ENCODE data around the gene DBNDD2. TPM values are rescaled to one million over a fixed set of nuclear protein-coding genes. Genes with fewer than 3 reads are reported as not detected.

DBNDD2 gene
- total RNA-seq, 2 experiments from 2014 or later = 8.1 to 10.0 TPM

DNA sequence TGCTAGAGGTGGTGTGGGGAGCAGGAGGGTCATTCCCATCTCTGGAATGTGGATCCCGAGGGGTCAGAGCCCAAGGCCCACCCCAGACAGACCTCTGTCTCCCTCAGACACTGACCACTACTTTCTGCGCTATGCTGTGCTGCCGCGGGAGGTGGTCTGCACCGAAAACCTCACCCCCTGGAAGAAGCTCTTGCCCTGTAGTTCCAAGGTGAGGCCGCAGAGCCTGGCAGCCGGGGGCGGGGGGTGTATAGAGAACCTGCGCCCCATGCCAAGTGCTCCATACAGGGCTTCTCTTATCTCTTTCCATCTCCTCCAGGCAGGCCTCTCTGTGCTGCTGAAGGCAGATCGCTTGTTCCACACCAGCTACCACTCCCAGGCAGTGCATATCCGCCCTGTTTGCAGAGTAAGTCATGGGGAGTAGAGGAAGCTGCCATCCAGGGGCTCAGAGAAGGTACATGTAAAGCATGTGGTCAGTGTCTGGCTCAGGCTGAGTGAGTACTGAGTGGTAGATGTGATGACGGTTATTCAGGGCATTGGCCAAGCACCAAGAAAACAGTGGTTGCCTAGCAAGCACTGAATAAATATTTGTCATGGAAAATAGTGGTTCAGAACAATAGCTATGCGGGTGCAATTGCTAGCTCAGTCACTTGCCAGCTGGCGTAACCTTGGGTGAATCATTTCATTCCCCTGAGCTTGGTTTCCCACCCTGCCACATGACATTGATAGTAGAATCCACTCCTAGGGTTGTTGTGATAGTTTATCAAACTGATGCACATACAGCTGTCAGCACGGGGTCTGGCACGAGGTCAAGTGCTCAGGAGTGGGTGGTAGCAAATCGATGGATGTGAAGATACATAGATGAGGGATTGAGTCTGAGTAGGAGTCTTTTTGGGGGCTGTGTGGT, 11.4 kb downstream of the DBNDD2 start:
- ChIA-PET POLR2A (interaction anchor here (0.7 to 1.0 kb wide), 2 partner anchors 74 to 473 kb away, joined by 3 read pairs; no protein-coding TSS in a partner anchor), CTCF (interaction anchor here (2.4 to 5.5 kb wide), 3 partner anchors 18 to 56 kb away, joined by 14 to 40 read pairs (median 33); partner anchors contain the start of gene SYS1)
- H3K9me3 Mint-ChIP-seq (ENCODE audit: insufficient read depth) = no peaks in the 10 kb centered on the region
- ATAC-seq (no peak), DNase-seq (no peak)
- no peak overlapping the region for H3K4me3 Mint-ChIP-seq
- H3K27me3 Mint-ChIP-seq (ENCODE audit: low read depth) = no peaks in the 10 kb centered on the region
- peaks cover 33% of the 10 kb centered on the region for H3K4me1 Mint-ChIP-seq (ENCODE audit: low read depth)
- H3K36me3 Mint-ChIP-seq (ENCODE audit: low read depth) = peaks cover 47% of the 10 kb centered on the region
- H3K27ac Mint-ChIP-seq = peak overlapping the region; percentile 65

DNA sequence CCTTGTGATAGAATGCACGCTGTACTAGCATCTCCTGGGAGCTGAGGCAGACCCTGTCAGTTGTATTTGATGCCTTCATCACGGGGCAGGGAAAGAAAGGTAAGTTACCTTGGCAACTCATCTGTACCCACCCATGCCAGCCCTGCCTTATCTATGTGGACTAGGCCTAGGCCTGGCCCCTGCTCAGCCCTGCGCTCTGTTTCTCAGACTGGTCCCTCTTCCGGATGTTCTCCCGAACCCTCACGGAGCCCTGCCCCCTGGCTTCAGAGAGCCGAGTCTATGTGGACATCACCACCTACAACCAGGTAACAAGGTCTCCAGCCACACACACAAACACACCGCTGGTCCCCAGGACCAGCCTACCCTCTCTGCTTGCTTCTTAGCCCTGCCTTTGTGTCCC, 12.0 kb downstream of the DBNDD2 start:
- no peak overlapping the region for H3K27ac Mint-ChIP-seq
- ATAC-seq (no peak), DNase-seq (no peak)
- H3K36me3 Mint-ChIP-seq (ENCODE audit: low read depth) = peaks cover 52% of the 10 kb centered on the region
- ChIA-PET CTCF (interaction anchor here (2.4 to 5.5 kb wide), 3 partner anchors 17 to 57 kb away, joined by 14 to 40 read pairs (median 33); partner anchors contain the start of gene SYS1), POLR2A (interaction anchor here (0.7 to 1.0 kb wide), 2 partner anchors 74 to 472 kb away, joined by 3 read pairs; no protein-coding TSS in a partner anchor)
- no peaks in the 10 kb centered on the region for H3K9me3 Mint-ChIP-seq (ENCODE audit: insufficient read depth)
- H3K27me3 Mint-ChIP-seq (ENCODE audit: low read depth) = no peaks in the 10 kb centered on the region
- H3K4me3 Mint-ChIP-seq = no peak overlapping the region
- peaks cover 28% of the 10 kb centered on the region for H3K4me1 Mint-ChIP-seq (ENCODE audit: low read depth)

DNA sequence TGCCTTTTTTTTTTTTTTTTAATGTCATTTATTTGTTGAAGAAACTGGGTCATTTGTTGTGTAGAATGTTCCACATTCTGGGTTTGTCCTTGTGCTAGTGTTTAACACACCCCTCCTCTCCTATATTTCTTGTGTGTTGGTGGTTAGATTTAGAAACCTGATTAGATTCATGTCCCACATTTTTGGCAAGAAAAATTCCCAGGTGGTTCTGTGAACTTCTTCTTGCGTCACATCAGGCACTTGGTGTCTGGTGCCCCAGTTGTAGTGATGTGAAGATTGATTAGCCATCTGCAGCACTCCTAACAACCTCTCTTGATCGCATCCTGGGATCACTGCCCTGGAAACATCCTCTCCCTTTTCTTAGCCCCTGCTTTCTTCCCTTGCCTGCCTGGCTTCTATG, 15.6 kb downstream of the DBNDD2 start:
- ChIA-PET CTCF (interaction anchor here (1.0 to 1.2 kb wide), 2 partner anchors 14 to 50 kb away, joined by 3 to 4 read pairs; no protein-coding TSS in a partner anchor), POLR2A (no interaction called here)
- Mint-ChIP-seq H3K4me3 (no peak overlapping the region), H3K36me3 (ENCODE audit: low read depth) (peaks cover 57% of the 10 kb centered on the region), H3K27me3 (ENCODE audit: low read depth) (no peaks in the 10 kb centered on the region), H3K9me3 (ENCODE audit: insufficient read depth) (no peaks in the 10 kb centered on the region), H3K4me1 (ENCODE audit: low read depth) (peaks cover 2% of the 10 kb centered on the region), H3K27ac (no peak overlapping the region)
- ATAC-seq (no peak), DNase-seq (no peak)

DNA sequence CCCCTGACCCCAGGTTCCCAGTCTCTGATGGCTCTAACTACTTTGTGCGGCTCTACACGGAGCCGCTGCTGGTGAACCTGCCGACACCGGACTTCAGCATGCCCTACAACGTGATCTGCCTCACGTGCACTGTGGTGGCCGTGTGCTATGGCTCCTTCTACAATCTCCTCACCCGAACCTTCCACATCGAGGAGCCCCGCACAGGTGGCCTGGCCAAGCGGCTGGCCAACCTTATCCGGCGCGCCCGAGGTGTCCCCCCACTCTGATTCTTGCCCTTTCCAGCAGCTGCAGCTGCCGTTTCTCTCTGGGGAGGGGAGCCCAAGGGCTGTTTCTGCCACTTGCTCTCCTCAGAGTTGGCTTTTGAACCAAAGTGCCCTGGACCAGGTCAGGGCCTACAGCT, 17.5 kb downstream of the DBNDD2 start:
- Mint-ChIP-seq H3K27me3 (ENCODE audit: low read depth) (no peaks in the 10 kb centered on the region), H3K9me3 (ENCODE audit: insufficient read depth) (no peaks in the 10 kb centered on the region), H3K4me3 (no peak overlapping the region), H3K4me1 (ENCODE audit: low read depth) (no peaks in the 10 kb centered on the region), H3K27ac (no peak overlapping the region), H3K36me3 (ENCODE audit: low read depth) (peaks cover 44% of the 10 kb centered on the region)
- POLR2A ChIA-PET = no interaction called here
- no peak for DNase-seq
- CTCF ChIA-PET = no interaction called here
- ATAC-seq = no peak

DNA sequence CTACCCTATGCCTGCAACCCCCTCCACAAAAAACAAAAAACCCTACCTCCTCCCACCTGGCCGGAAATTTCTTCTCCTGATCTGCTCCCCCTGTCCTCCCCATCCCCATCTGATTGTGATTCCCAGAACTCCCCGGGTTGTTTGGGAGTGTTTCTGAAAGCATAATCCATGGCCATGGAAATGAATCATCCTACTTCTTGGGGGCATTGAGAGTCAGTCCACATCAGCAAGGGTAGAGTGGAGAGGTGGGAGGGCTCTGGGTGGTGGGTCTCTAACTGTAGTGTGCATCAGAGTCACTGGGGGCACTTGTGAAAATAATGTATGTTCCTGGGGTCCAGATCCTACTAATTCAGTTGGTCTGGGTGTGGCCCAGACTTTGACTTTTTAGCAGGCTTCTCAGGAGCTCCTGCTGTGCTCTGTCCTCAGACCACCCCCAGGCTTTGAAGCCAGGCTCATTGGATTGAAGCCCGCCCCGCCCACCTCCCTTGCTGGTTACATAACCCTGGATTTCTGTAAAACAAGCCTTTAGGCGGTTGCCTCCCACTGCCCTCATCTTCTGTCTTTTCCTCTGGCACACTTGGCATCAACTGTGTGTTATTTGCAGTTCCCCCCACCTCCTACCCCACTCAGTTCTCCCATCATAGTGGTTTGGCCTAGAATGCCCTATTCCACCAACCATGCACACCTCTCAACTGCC, 18.4 kb downstream of the DBNDD2 start:
- Mint-ChIP-seq H3K36me3 (ENCODE audit: low read depth) (peaks cover 43% of the 10 kb centered on the region), H3K27me3 (ENCODE audit: low read depth) (no peaks in the 10 kb centered on the region), H3K27ac (no peak overlapping the region), H3K4me3 (no peak overlapping the region), H3K4me1 (ENCODE audit: low read depth) (peaks cover 3% of the 10 kb centered on the region), H3K9me3 (ENCODE audit: insufficient read depth) (no peaks in the 10 kb centered on the region)
- ChIA-PET CTCF (no interaction called here), POLR2A (no interaction called here)
- DNase-seq (no peak), ATAC-seq (no peak)

DNA sequence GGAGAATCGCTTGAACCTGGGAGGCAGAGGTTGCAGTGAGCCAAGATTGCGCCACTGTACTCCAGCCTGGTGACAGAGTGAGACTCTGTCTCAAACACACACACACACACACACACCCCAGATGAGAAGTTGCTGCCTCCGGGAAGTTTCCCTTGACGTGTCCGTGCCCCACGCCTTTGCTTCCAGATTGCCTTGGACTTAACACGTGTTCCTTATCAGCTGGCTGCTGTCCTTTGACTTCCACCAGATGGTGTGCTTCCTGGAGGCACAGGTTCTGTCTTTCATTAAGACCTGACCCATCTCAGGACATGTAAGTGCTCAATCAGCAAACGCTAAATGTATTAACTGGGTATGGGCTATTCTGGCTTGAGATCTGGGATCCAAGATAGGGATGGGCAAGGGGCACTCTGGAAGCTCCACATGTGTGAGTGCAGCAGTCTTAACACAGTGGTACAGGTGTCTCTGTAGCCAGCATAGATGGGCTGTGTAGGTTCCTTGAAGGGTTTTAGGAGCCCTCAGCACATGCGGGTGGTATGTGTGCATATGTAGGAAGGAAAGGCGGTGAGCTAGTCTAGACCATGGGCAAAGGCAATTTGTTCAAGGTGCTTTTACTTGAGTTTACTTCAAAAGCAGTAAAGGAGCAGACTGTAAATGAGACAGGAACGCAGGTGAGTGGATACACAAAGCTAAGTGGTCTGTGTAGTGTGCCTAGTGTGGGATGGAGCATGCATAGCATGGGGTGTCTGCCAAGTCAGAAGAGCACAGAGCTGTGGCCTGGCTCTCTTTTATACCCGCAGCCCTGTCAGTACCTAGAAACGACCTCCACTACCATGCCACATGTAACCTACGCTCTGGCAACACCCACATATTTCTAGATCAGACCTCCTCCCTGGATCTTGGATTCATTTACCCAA, 19.4 kb downstream of the DBNDD2 start:
- Mint-ChIP-seq H3K27me3 (ENCODE audit: low read depth) (no peaks in the 10 kb centered on the region), H3K9me3 (ENCODE audit: insufficient read depth) (no peaks in the 10 kb centered on the region), H3K27ac (no peak overlapping the region), H3K4me3 (no peak overlapping the region), H3K36me3 (ENCODE audit: low read depth) (peaks cover 40% of the 10 kb centered on the region), H3K4me1 (ENCODE audit: low read depth) (peaks cover 13% of the 10 kb centered on the region)
- ATAC-seq (no peak), DNase-seq (no peak)
- ChIA-PET POLR2A (interaction anchor here (1.1 to 2.3 kb wide), 3 partner anchors 10 to 54 kb away, joined by 3 to 9 read pairs (median 5); partner anchors contain the start of gene PIGT), CTCF (interaction anchor here (1.0 to 1.8 kb wide), 4 partner anchors 10 to 108 kb away, joined by 3 to 9 read pairs (median 6); no protein-coding TSS in a partner anchor)

DNA sequence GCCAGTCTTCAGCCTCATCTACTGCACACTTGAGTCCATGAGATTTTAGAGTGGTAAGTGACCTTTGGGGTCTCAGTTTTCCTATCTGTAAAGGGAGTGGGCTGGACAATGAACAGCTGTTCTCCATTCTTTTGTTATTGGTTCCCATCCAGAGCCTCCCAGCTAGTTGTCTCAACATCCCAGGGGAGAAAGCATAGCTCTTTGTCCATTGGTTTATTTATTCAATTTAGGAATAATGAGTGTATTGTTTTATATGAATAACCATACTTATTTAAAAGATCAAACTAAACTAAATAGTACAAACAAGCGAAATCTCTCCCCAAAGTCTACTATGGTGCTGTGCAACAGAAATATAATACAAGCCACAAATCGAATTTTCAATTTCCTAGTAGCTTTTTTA, 21.5 kb downstream of the DBNDD2 start:
- ATAC-seq = peak; percentile 31
- POLR2A ChIA-PET = interaction anchor here (0.9 to 2.3 kb wide), 3 partner anchors 13 to 67 kb away, joined by 3 to 9 read pairs (median 4); partner anchors contain the start of gene SYS1
- Mint-ChIP-seq H3K27ac (no peak overlapping the region), H3K36me3 (ENCODE audit: low read depth) (peaks cover 36% of the 10 kb centered on the region), H3K4me1 (ENCODE audit: low read depth) (peaks cover 20% of the 10 kb centered on the region), H3K4me3 (no peak overlapping the region), H3K9me3 (ENCODE audit: insufficient read depth) (no peaks in the 10 kb centered on the region), H3K27me3 (ENCODE audit: low read depth) (no peaks in the 10 kb centered on the region)
- CTCF ChIA-PET = interaction anchor here (1.2 to 12.5 kb wide), 4 partner anchors 21 to 136 kb away, joined by 3 to 606 read pairs (median 5); partner anchors contain the start of genes SYS1 and TP53TG5
- no peak for DNase-seq

DNA sequence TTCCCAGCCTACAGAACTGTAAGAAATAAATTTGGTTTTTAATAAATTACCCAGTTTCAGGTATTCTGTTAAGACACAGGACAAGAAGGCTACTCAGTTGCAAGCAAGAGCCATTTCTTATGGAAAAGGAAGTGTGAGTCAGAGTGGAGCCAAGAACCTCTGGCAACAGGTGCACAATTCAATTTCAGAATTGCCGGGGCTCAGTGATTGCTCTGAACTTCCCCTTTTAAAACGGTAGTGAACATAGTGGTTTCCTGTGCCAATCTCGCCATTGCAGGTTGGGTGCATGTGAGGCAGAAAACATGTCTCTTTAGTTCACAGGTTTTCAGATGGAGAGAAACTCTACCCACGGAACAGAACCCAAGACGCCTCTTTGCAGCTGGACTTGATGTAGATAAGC, 24.2 kb downstream of the DBNDD2 start:
- CTCF ChIA-PET = interaction anchor here (12.5 kb wide), 1 partner anchor 64 kb away, joined by 606 read pairs; the partner anchor contains the start of genes SYS1 and TP53TG5
- Mint-ChIP-seq H3K9me3 (ENCODE audit: insufficient read depth) (no peaks in the 10 kb centered on the region), H3K27me3 (ENCODE audit: low read depth) (no peaks in the 10 kb centered on the region), H3K36me3 (ENCODE audit: low read depth) (peaks cover 21% of the 10 kb centered on the region), H3K4me1 (ENCODE audit: low read depth) (peaks cover 30% of the 10 kb centered on the region), H3K27ac (peak overlapping the region; percentile 32), H3K4me3 (no peak overlapping the region)
- no peak for ATAC-seq
- DNase-seq = peak; percentile 30
- POLR2A ChIA-PET = no interaction called here

DNA sequence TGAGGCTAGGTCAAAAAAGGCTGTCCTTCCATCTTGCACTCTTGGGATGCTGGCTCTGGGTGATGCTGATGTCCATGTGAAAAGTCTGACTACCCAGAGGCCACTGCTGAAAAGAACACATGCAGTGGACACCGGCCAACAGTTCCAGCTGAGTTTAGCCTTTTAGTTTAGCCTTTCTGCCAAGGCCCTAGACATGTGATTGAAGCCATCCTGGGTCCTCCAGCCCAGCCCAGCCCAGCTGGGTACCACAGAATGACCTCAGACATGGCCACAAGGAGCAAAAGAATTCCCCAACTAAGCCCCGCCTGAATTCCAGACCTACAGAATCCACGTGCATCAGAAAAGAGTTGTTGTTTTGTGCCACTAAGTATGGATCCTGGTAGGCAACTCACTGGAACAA, 25.2 kb downstream of the DBNDD2 start:
- ChIA-PET CTCF (interaction anchor here (12.5 kb wide), 1 partner anchor 65 kb away, joined by 606 read pairs; the partner anchor contains the start of genes SYS1 and TP53TG5), POLR2A (no interaction called here)
- Mint-ChIP-seq H3K4me3 (no peak overlapping the region), H3K36me3 (ENCODE audit: low read depth) (peaks cover 19% of the 10 kb centered on the region), H3K4me1 (ENCODE audit: low read depth) (peaks cover 30% of the 10 kb centered on the region), H3K27ac (no peak overlapping the region), H3K9me3 (ENCODE audit: insufficient read depth) (no peaks in the 10 kb centered on the region), H3K27me3 (ENCODE audit: low read depth) (no peaks in the 10 kb centered on the region)
- ATAC-seq = no peak
- no peak for DNase-seq

DNA sequence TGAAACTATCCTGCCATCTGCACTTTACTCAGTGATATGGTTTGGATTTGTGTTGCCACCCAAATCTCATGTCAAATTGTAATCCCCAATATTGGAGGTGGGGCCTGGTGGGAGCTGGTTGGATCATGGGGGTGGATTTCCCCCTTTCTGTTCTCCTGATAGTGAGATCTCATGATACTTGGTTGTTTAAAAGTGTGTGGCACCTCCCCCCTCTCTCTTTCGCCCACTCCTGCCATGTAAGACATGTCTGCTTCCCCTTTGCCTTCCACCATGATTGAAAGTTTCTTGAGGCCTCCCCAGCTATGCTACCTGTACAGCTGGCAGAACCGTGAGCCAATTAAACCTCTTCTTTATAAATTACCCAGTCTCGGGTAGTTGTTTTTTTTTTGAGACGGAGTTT, 25.9 kb downstream of the DBNDD2 start:
- CTCF ChIA-PET = interaction anchor here (1.3 to 12.5 kb wide), 2 partner anchors 54 to 65 kb away, joined by 4 to 606 read pairs; partner anchors contain the start of genes SYS1 and TP53TG5
- DNase-seq = no peak
- H3K9me3 Mint-ChIP-seq (ENCODE audit: insufficient read depth) = no peaks in the 10 kb centered on the region
- no peak overlapping the region for H3K27ac Mint-ChIP-seq
- peaks cover 30% of the 10 kb centered on the region for H3K4me1 Mint-ChIP-seq (ENCODE audit: low read depth)
- H3K27me3 Mint-ChIP-seq (ENCODE audit: low read depth) = no peaks in the 10 kb centered on the region
- POLR2A ChIA-PET = no interaction called here
- H3K36me3 Mint-ChIP-seq (ENCODE audit: low read depth) = peaks cover 19% of the 10 kb centered on the region
- no peak for ATAC-seq
- H3K4me3 Mint-ChIP-seq = no peak overlapping the region

Data from activated CD8-positive, alpha-beta T cell treated with anti-CD3 and anti-CD28 coated beads, Interleukin-2, amount 10 ng/mL, durations not matched to agents 7 days and 5 days (primary cell).